Activated naive CD4-positive, alpha-beta T cell treated with anti-CD3 and anti-CD28 coated beads, Interleukin-2, amount 50 U/mL, for 24 hours (primary cell): ENCODE data around the gene OR5B3.

Source experiments
- H3K27ac Mint-ChIP-seq: one replicate; pipeline ENCODE4 v1.8.0; 2021; ENCODE audit warnings: mild to moderate bottlenecking, mixed read lengths
- H3K27me3 Mint-ChIP-seq: one replicate; pipeline ENCODE4 v1.8.0; 2021; ENCODE audit warnings: mixed read lengths
- H3K36me3 Mint-ChIP-seq: one replicate; pipeline ENCODE4 v1.8.0; 2021; ENCODE audit warnings: mixed read lengths
- H3K4me1 Mint-ChIP-seq: one replicate; pipeline ENCODE4 v1.8.0; 2021; ENCODE audit warnings: mixed read lengths
- H3K4me3 Mint-ChIP-seq: one replicate; pipeline ENCODE4 v1.8.0; 2021; ENCODE audit warnings: mild to moderate bottlenecking, mixed read lengths
- H3K9me3 Mint-ChIP-seq: one replicate; pipeline ENCODE4 v1.8.0; 2021; ENCODE audit warnings: mixed read lengths

The OR5B3 gene

GRCh38 chr11:58354727-58355126, 51.9 kb downstream of the OR5B3 start:
- no peak overlapping the region for H3K4me3 Mint-ChIP-seq
- no peak overlapping the region for H3K27ac Mint-ChIP-seq
- no peaks in the 10 kb centered on the region for H3K9me3 Mint-ChIP-seq
- peaks cover 9% of the 10 kb centered on the region for H3K27me3 Mint-ChIP-seq
- no peaks in the 10 kb centered on the region for H3K4me1 Mint-ChIP-seq
- H3K36me3 Mint-ChIP-seq = no peaks in the 10 kb centered on the region
